H1 (cell line): ENCODE measurements around the gene CEACAM7.

ENCODE experiments used
- CTCF ChIP-seq, 3 experiments: IDR thresholded peaks; 1 replicate in 2 of 3; 2 replicates in 1 of 3; pipeline versions ENCODE4 v1.5.1 to v1.6.1; 2011; ENCODE audit warnings: low read length in 3 of 3, mild to moderate bottlenecking in 3 of 3, inconsistent platforms in 2 of 3, low read depth in 1 of 3, moderate library complexity in 1 of 3; ENCODE audit not compliant: insufficient read depth in 1 of 3; ENCODE audit errors: control extremely low read depth in 1 of 3
- EGR1 ChIP-seq: IDR thresholded peaks from 2 replicates; pipeline ENCODE4 v1.6.1; 2011; ENCODE audit warnings: low read depth, low read length, borderline replicate concordance
- EP300 ChIP-seq, 2 experiments: IDR thresholded peaks; 1 replicate in 1 of 2; 2 replicates in 1 of 2; pipeline ENCODE4 v1.6.1; 2011 to 2012; ENCODE audit warnings: low read depth in 2 of 2, low read length in 2 of 2, mild to moderate bottlenecking in 2 of 2, borderline replicate concordance in 1 of 2, inconsistent platforms in 1 of 2, moderate library complexity in 1 of 2
- EZH2 ChIP-seq: fragments of 200-600 bp; sonication (generic); IDR thresholded peaks from 2 replicates; pipeline ENCODE4 v1.7.1; 2012; ENCODE audit warnings: low read depth, mild to moderate bottlenecking, moderate library complexity, low read length, inconsistent platforms; ENCODE audit not compliant: severe bottlenecking
- FOSL1 ChIP-seq: IDR thresholded peaks from 2 replicates; pipeline ENCODE4 v1.6.1; 2011; ENCODE audit warnings: mild to moderate bottlenecking, low read depth, low read length, moderate library complexity; ENCODE audit not compliant: insufficient read depth
- JUND ChIP-seq: IDR thresholded peaks from 2 replicates; pipeline ENCODE4 v1.6.1; 2011; ENCODE audit warnings: mild to moderate bottlenecking, improper control_type of control experiment, low read length
- POLR2A ChIP-seq, 2 experiments: IDR thresholded peaks; 1 replicate in 1 of 2; 2 replicates in 1 of 2; pipeline ENCODE4 v1.6.1; 2011; ENCODE audit warnings: low read depth in 2 of 2, low read length in 2 of 2, mild to moderate bottlenecking in 2 of 2; ENCODE audit errors: control extremely low read depth in 1 of 2
- RAD21 ChIP-seq, 2 experiments: IDR thresholded peaks in 1 of 2; conservative IDR thresholded peaks in 1 of 2; 2 replicates each; pipeline ENCODE4 v1.6.1; 2011; ENCODE audit warnings: low read depth in 2 of 2, low read length in 2 of 2, improper control_type of control experiment in 1 of 2, inconsistent platforms in 1 of 2, mild to moderate bottlenecking in 1 of 2, moderate library complexity in 1 of 2
- SRF ChIP-seq: IDR thresholded peaks from 2 replicates; pipeline ENCODE4 v1.6.1; 2011; ENCODE audit warnings: mild to moderate bottlenecking, low read depth, low read length, moderate library complexity
- TAF1 ChIP-seq: IDR thresholded peaks from 2 replicates; pipeline ENCODE4 v1.6.1; 2011; ENCODE audit warnings: mild to moderate bottlenecking, low read depth, low read length
- TCF12 ChIP-seq: IDR thresholded peaks from 2 replicates; pipeline ENCODE4 v1.6.1; 2011; ENCODE audit warnings: low read depth, mild to moderate bottlenecking, low read length
- TEAD4 ChIP-seq: IDR thresholded peaks from 2 replicates; pipeline ENCODE4 v1.6.1; 2012; ENCODE audit warnings: low read depth, low read length, inconsistent platforms, mixed read lengths
- TF ChIP-seq, protein P1 (sequence below): IDR thresholded peaks from 2 replicates; pipeline ENCODE4 v1.6.1; 2012; ENCODE audit warnings: low read length, inconsistent platforms

DNA sequence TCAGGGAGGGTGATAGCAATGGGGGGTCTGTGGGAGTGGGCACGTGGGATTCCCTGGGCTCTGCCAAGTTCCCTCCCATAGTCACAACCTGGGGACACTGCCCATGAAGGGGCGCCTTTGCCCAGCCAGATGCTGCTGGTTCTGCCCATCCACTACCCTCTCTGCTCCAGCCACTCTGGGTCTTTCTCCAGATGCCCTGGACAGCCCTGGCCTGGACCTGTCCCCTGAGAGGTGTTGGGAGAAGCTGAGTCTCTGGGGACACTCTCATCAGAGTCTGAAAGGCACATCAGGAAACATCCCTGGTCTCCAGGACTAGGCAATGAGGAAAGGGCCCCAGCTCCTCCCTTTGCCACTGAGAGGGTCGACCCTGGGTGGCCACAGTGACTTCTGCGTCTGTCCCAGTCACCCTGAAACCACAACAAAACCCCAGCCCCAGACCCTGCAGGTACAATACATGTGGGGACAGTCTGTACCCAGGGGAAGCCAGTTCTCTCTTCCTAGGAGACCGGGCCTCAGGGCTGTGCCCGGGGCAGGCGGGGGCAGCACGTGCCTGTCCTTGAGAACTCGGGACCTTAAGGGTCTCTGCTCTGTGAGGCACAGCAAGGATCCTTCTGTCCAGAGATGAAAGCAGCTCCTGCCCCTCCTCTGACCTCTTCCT lies 9.3 kb upstream of the CEACAM7 start:
- TF ChIP-seq EZH2, result no peak
- no peak for TF ChIP-seq SRF
- TF ChIP-seq POLR2A (IDR thresholded peaks at IDR 0.05; ENCODE audit: control extremely low read depth in 1 of 2, low read depth in 2 of 2, low read length in 2 of 2), result no peak
- TF ChIP-seq, protein P1, sequence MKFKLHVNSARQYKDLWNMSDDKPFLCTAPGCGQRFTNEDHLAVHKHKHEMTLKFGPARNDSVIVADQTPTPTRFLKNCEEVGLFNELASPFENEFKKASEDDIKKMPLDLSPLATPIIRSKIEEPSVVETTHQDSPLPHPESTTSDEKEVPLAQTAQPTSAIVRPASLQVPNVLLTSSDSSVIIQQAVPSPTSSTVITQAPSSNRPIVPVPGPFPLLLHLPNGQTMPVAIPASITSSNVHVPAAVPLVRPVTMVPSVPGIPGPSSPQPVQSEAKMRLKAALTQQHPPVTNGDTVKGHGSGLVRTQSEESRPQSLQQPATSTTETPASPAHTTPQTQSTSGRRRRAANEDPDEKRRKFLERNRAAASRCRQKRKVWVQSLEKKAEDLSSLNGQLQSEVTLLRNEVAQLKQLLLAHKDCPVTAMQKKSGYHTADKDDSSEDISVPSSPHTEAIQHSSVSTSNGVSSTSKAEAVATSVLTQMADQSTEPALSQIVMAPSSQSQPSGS, result no peak
- TF ChIP-seq CTCF (IDR thresholded peaks at IDR 0.05; ENCODE audit: control extremely low read depth in 1 of 3, insufficient read depth in 1 of 3, low read depth in 1 of 3, low read length in 3 of 3), result no peak
- TF ChIP-seq EP300 (IDR thresholded peaks at IDR 0.05; ENCODE audit: borderline replicate concordance in 1 of 2, low read depth in 2 of 2, low read length in 2 of 2), result no peak
- TF ChIP-seq EGR1, result no peak
- no peak for TF ChIP-seq FOSL1
- no peak for TF ChIP-seq RAD21 (IDR thresholded peaks at IDR 0.05 in 1 of 2, conservative IDR thresholded peaks at IDR 0.05 in 1 of 2; ENCODE audit: low read depth in 2 of 2, low read length in 2 of 2)
- no peak for TF ChIP-seq JUND
- TF ChIP-seq TEAD4, result no peak
- TF ChIP-seq TCF12, result no peak
- TF ChIP-seq TAF1, result no peak
